UCSD-AML1 (cell line): ENCODE measurements around the gene FAM216B.
"Not testable (repeated sequence)": the region's sequence is repeated elsewhere in the genome, so short reads cannot be mapped to it uniquely, and the experiment has no call there.

Experiments used
- DNase-seq: peaks from one replicate; lab custom pipeline; 2025; ENCODE audit not compliant: unreplicated experiment; lab: John Stamatoyannopoulos, UW

The FAM216B gene

GRCh38 chr13:42777467-42777866 lies 3.9 kb upstream of the FAM216B start:
- no peak for DNase-seq

GRCh38 chr13:42780044-42780443 lies 1.3 kb upstream of the FAM216B start:
- DNase-seq, result no peak

GRCh38 chr13:42786715-42787114 lies 5.3 kb downstream of the FAM216B start:
- DNase-seq, result no peak

GRCh38 chr13:42788601-42789000 lies 7.2 kb downstream of the FAM216B start:
- no peak for DNase-seq

GRCh38 chr13:42792154-42792553 lies 10.8 kb downstream of the FAM216B start:
- DNase-seq, result no peak

- DNase-seq, result no peak
Observed at GRCh38 chr13:42794577-42795275, 13.3 kb downstream of the FAM216B start.

GRCh38 chr13:42795666-42796065 lies 14.3 kb downstream of the FAM216B start:
- no peak for DNase-seq

GRCh38 chr13:42796747-42797356 lies 15.5 kb downstream of the FAM216B start:
- no peak for DNase-seq

- no peak for DNase-seq
Observed at GRCh38 chr13:42798118-42798517, 16.7 kb downstream of the FAM216B start.

- DNase-seq, result no peak
Observed at GRCh38 chr13:42800109-42800643, 18.8 kb downstream of the FAM216B start.

GRCh38 chr13:42803563-42804204 lies 22.3 kb downstream of the FAM216B start:
- no peak for DNase-seq

GRCh38 chr13:42804244-42804874 lies 23.0 kb downstream of the FAM216B start:
- no peak for DNase-seq

- peak; percentile 53 for DNase-seq
Observed at GRCh38 chr13:42807241-42807640, 25.9 kb downstream of the FAM216B start.

- DNase-seq, result peak; percentile 18
Observed at GRCh38 chr13:42807866-42808265, 26.5 kb downstream of the FAM216B start.

GRCh38 chr13:42808341-42808940 lies 27.1 kb downstream of the FAM216B start:
- no peak for DNase-seq

- DNase-seq, result peak; percentile 49
Observed at GRCh38 chr13:42812316-42812715, 30.9 kb downstream of the FAM216B start.

- DNase-seq, result no peak
Observed at GRCh38 chr13:42814868-42815267, 33.5 kb downstream of the FAM216B start.

GRCh38 chr13:42815681-42816080 lies 34.3 kb downstream of the FAM216B start:
- no peak for DNase-seq

- DNase-seq, result no peak
Observed at GRCh38 chr13:42816538-42816937, 35.2 kb downstream of the FAM216B start.

- not testable (repeated sequence) for DNase-seq
Observed at GRCh38 chr13:42819687-42820086, 38.3 kb downstream of the FAM216B start.

- DNase-seq, result no peak
Observed at GRCh38 chr13:42820451-42820850, 39.1 kb downstream of the FAM216B start.
